Panc1 (cell line): ENCODE results near the gene BLCAP.

Source experiments
- POLR2AphosphoS5 ChIP-seq: IDR thresholded peaks from 2 replicates; pipeline ENCODE4 v1.6.1; 2012; ENCODE audit warnings: mild to moderate bottlenecking, low read depth, low read length, moderate library complexity
- SIN3A ChIP-seq: IDR thresholded peaks from 2 replicates; pipeline ENCODE4 v1.6.1; 2012; ENCODE audit warnings: low read depth, mild to moderate bottlenecking, low read length, moderate library complexity, borderline replicate concordance; ENCODE audit not compliant: insufficient read depth
- TCF7L2 ChIP-seq: IDR thresholded peaks from 2 replicates; pipeline ENCODE4 v1.6.1; 2011; ENCODE audit warnings: mild to moderate bottlenecking, low read depth, low read length, inconsistent platforms
- TF ChIP-seq, protein P1 (sequence below): fragments of 450-650 bp; IDR thresholded peaks from 2 replicates; pipeline ENCODE4 v1.5.1; 2017; ENCODE audit warnings: mild to moderate bottlenecking
- TF ChIP-seq, protein P2 (sequence below), 2 experiments: IDR thresholded peaks; 2 replicates each; pipeline ENCODE4 v1.6.1; 2011 to 2012; ENCODE audit warnings: low read depth in 2 of 2, control low read depth in 1 of 2, low read length in 1 of 2, mild to moderate bottlenecking in 1 of 2, moderate library complexity in 1 of 2; ENCODE audit not compliant: insufficient read depth in 1 of 2

DNA sequence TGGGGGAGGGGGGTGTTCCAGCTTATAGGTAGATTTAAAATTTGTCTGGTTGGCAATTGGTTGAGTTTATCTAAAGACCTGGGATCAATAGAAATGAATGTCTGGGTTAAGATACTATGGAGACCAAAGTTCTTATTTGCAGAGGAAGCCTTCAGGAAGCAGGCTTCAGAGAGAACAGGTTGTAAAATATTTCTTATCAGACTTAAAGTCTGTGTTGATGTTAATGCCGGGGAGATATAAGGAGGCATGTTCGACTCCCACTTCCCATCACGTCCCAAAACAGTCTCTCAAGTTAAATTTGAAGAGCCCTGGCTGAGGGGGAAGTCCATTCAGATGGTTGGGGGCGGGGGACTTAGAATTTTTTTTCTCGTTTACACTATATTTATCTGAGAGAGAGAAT lies 12.3 kb upstream of the BLCAP start:
- no peak for TF ChIP-seq POLR2AphosphoS5
- TF ChIP-seq, protein P1, sequence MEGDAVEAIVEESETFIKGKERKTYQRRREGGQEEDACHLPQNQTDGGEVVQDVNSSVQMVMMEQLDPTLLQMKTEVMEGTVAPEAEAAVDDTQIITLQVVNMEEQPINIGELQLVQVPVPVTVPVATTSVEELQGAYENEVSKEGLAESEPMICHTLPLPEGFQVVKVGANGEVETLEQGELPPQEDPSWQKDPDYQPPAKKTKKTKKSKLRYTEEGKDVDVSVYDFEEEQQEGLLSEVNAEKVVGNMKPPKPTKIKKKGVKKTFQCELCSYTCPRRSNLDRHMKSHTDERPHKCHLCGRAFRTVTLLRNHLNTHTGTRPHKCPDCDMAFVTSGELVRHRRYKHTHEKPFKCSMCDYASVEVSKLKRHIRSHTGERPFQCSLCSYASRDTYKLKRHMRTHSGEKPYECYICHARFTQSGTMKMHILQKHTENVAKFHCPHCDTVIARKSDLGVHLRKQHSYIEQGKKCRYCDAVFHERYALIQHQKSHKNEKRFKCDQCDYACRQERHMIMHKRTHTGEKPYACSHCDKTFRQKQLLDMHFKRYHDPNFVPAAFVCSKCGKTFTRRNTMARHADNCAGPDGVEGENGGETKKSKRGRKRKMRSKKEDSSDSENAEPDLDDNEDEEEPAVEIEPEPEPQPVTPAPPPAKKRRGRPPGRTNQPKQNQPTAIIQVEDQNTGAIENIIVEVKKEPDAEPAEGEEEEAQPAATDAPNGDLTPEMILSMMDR: no peak
- TF ChIP-seq, protein P2, sequence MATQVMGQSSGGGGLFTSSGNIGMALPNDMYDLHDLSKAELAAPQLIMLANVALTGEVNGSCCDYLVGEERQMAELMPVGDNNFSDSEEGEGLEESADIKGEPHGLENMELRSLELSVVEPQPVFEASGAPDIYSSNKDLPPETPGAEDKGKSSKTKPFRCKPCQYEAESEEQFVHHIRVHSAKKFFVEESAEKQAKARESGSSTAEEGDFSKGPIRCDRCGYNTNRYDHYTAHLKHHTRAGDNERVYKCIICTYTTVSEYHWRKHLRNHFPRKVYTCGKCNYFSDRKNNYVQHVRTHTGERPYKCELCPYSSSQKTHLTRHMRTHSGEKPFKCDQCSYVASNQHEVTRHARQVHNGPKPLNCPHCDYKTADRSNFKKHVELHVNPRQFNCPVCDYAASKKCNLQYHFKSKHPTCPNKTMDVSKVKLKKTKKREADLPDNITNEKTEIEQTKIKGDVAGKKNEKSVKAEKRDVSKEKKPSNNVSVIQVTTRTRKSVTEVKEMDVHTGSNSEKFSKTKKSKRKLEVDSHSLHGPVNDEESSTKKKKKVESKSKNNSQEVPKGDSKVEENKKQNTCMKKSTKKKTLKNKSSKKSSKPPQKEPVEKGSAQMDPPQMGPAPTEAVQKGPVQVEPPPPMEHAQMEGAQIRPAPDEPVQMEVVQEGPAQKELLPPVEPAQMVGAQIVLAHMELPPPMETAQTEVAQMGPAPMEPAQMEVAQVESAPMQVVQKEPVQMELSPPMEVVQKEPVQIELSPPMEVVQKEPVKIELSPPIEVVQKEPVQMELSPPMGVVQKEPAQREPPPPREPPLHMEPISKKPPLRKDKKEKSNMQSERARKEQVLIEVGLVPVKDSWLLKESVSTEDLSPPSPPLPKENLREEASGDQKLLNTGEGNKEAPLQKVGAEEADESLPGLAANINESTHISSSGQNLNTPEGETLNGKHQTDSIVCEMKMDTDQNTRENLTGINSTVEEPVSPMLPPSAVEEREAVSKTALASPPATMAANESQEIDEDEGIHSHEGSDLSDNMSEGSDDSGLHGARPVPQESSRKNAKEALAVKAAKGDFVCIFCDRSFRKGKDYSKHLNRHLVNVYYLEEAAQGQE (IDR thresholded peaks at IDR 0.05; ENCODE audit: insufficient read depth in 1 of 2, low read depth in 2 of 2, low read length in 1 of 2): no peak
- TF ChIP-seq SIN3A: no peak
- no peak for TF ChIP-seq TCF7L2
